WTC11 (cell line): Measurements from ENCODE around the gene RRN3. TPM values are rescaled to one million over a fixed set of nuclear protein-coding genes. Genes with fewer than 3 reads are reported as not detected.
"Not testable (repeated sequence)": the region's sequence is repeated elsewhere in the genome, so short reads cannot be mapped to it uniquely, and the experiment has no call there.

Source experiments
- ATAC-seq: fragments of 200-7000 bp; cut with Tn5 transposase; 2 replicates; pipeline ENCODE4 v1.10.0; 2021; ENCODE audit warnings: mild to moderate bottlenecking, moderate library complexity
- CTCF ChIA-PET: fragments of 300-600 bp; sonication (Branson Sonifier 250); formaldehyde crosslinking; loops from one replicate; lab custom pipeline; 2021; ENCODE audit warnings: antibody characterized with exemption; lab: Charles Lee
- POLR2A ChIA-PET: fragments of 350-600 bp; sonication (Branson Sonifier 250); formaldehyde crosslinking; loops from one replicate; lab custom pipeline; 2021; ENCODE audit warnings: antibody characterized with exemption; lab: Charles Lee
- DNase-seq: peaks from one replicate; pipeline ENCODE4 v3.0.0; 2021; ENCODE audit warnings: low spot score
- H3K27ac Mint-ChIP-seq: 2 replicates; pipeline ENCODE4 v1.8.0; 2021; ENCODE audit warnings: mixed read lengths
- H3K27me3 Mint-ChIP-seq: 2 replicates; pipeline ENCODE4 v1.8.0; 2021; ENCODE audit warnings: low read depth, mild to moderate bottlenecking, moderate library complexity, mixed read lengths
- H3K36me3 Mint-ChIP-seq: 2 replicates; pipeline ENCODE4 v1.8.0; 2021; ENCODE audit warnings: mixed read lengths
- H3K4me1 Mint-ChIP-seq: 2 replicates; pipeline ENCODE4 v1.8.0; 2022; ENCODE audit warnings: mixed read lengths
- H3K4me3 Mint-ChIP-seq: 2 replicates; pipeline ENCODE4 v1.8.0; 2021; ENCODE audit warnings: mild to moderate bottlenecking, moderate library complexity, mixed read lengths
- H3K9me3 Mint-ChIP-seq: 2 replicates; pipeline ENCODE4 v1.8.0; 2021; ENCODE audit warnings: mixed read lengths
- AR ChIP-seq: fragments of 250-450 bp; sonication (Bioruptor Pico); IDR thresholded peaks from 2 replicates; pipeline ENCODE4 v1.9.0; 2021; ENCODE audit warnings: mild to moderate bottlenecking
- ERG ChIP-seq: fragments of 250-450 bp; sonication (Bioruptor Pico); IDR thresholded peaks from 2 replicates; pipeline ENCODE4 v1.8.0; 2021; ENCODE audit warnings: mild to moderate bottlenecking
- ESRRA ChIP-seq: sonication (generic); formaldehyde crosslinking; IDR thresholded peaks from 2 replicates; pipeline ENCODE4 v1.8.1; 2022; ENCODE audit warnings: mild to moderate bottlenecking, missing genetic modification reagents, borderline replicate concordance
- HMGA2 ChIP-seq: fragments of 250-450 bp; sonication (Bioruptor Pico); IDR thresholded peaks from 2 replicates; pipeline ENCODE4 v1.4.0; 2021; ENCODE audit warnings: mild to moderate bottlenecking, moderate library complexity
- MYBL2 ChIP-seq: sonication (generic); formaldehyde crosslinking; IDR thresholded peaks from 2 replicates; pipeline ENCODE4 v1.8.1; 2023; ENCODE audit warnings: mild to moderate bottlenecking, moderate library complexity, missing genetic modification reagents
- NFYB ChIP-seq: sonication (generic); formaldehyde crosslinking; conservative IDR thresholded peaks from 2 replicates; pipeline ENCODE4 v1.8.0; 2022; ENCODE audit warnings: low read depth, missing genetic modification reagents
- NR1H2 ChIP-seq: sonication (generic); formaldehyde crosslinking; IDR thresholded peaks from 2 replicates; pipeline ENCODE4 v1.9.0; 2021; ENCODE audit warnings: mild to moderate bottlenecking, moderate library complexity, missing genetic modification reagents
- PREB ChIP-seq: sonication (generic); formaldehyde crosslinking; IDR thresholded peaks from 2 replicates; pipeline ENCODE4 v1.8.1; 2022; ENCODE audit warnings: mild to moderate bottlenecking, missing genetic modification reagents, moderate library complexity, borderline replicate concordance
- PRRX2 ChIP-seq: fragments of 250-450 bp; sonication (Bioruptor Pico); IDR thresholded peaks from 2 replicates; pipeline ENCODE4 v1.8.0; 2021; ENCODE audit warnings: mild to moderate bottlenecking
- ZNF121 ChIP-seq: sonication (generic); formaldehyde crosslinking; IDR thresholded peaks from 2 replicates; pipeline ENCODE4 v1.8.0; 2023; ENCODE audit warnings: missing genetic modification reagents
- ZNF396 ChIP-seq: fragments of 250-450 bp; sonication (Bioruptor Pico); IDR thresholded peaks from 2 replicates; pipeline ENCODE4 v1.8.0; 2021; ENCODE audit warnings: mild to moderate bottlenecking, moderate library complexity, borderline replicate concordance
- total RNA-seq: library from RNA; stranded (reverse); gene quantifications from 3 replicates; pipeline ENCODE4 v1.2.3, GENCODE V29; 2021
- TF ChIP-seq, protein P1 (sequence below): sonication (generic); formaldehyde crosslinking; IDR thresholded peaks from 2 replicates; pipeline ENCODE4 v1.8.1; 2023; ENCODE audit warnings: mild to moderate bottlenecking, moderate library complexity, missing genetic modification reagents

RRN3 gene
- total RNA-seq, 1 experiment from 2014 or later = 25.6 TPM

DNA sequence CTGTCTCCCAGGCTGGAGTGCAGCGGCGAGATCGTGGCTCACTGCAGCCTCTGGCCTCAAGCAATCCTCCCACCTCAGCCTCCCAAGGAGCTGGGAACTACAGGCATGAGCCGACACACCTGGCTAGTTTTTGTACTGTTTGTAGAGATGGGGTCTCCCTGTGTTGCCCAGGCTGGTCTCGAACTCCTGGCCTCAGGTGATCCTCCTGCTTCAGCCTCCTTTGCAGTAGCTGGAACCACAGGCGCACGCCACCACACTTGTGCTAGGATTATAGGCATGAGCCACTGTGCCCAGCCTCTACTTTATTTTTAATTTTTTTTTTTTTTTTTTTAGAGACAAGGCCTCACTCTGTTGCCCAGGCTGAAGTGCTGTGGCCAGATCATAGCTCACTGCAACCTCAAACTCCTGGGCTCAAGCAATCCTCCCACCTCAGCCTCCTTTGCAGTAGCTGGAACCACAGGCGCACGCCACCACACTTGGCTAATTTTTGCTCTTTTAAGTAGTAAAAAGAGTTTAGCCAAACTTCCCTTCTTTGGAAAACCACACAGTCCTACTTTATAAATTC lies 42.6 kb downstream of the RRN3 start:
- Mint-ChIP-seq H3K4me3 (no peak overlapping the region), H3K9me3 (no peaks in the 10 kb centered on the region), H3K27me3 (no peaks in the 10 kb centered on the region), H3K36me3 (peaks cover 10% of the 10 kb centered on the region), H3K27ac (no peak overlapping the region), H3K4me1 (peaks cover 12% of the 10 kb centered on the region; the same call in 1 of the 2 replicates)
- DNase-seq (no peak), ATAC-seq (no peak)
- ChIA-PET CTCF (interaction anchor here (0.6 kb wide), 1 partner anchor 1186 kb away, joined by 3 read pairs; no protein-coding TSS in a partner anchor), POLR2A (no interaction called here)
- TF ChIP-seq PREB (no peak), ZNF121 (peak; percentile 25; the same call in 1 of the 2 replicates)

GRCh38 chr16:15050440-15050839 lies 43.6 kb downstream of the RRN3 start:
- CTCF ChIA-PET, ATAC-seq, H3K9me3 Mint-ChIP-seq, H3K4me3 Mint-ChIP-seq, H3K27me3 Mint-ChIP-seq, DNase-seq, POLR2A ChIA-PET, H3K27ac Mint-ChIP-seq: not testable (repeated sequence)
- peaks cover 12% of the 10 kb centered on the region; the same call in 1 of the 2 replicates for H3K4me1 Mint-ChIP-seq
- H3K36me3 Mint-ChIP-seq = peaks cover 17% of the 10 kb centered on the region

- Mint-ChIP-seq H3K27me3 (no peaks in the 10 kb centered on the region), H3K4me3 (no peak overlapping the region)
- no peak for ATAC-seq
- POLR2A ChIA-PET = no interaction called here
- TF ChIP-seq ESRRA (CRISPR knock-in tag) (no peak), ZNF396 (CRISPR knock-in tag) (no peak), AR (CRISPR knock-in tag) (no peak), MYBL2 (CRISPR knock-in tag) (no peak), NR1H2 (CRISPR knock-in tag) (no peak), PRRX2 (CRISPR knock-in tag) (no peak), ERG (no peak), NFYB (CRISPR knock-in tag) (no peak), HMGA2 (no peak)
- TF ChIP-seq, all 79 proteins: peak for 0
- DNase-seq = no peak
- CTCF ChIA-PET = no interaction called here
- no peak overlapping the region for H3K27ac Mint-ChIP-seq
- H3K9me3 Mint-ChIP-seq = no peaks in the 10 kb centered on the region
- H3K36me3 Mint-ChIP-seq = peaks cover 17% of the 10 kb centered on the region
- peaks cover 8% of the 10 kb centered on the region; the same call in 1 of the 2 replicates for H3K4me1 Mint-ChIP-seq
These were observed 44.4 kb downstream of the RRN3 start for GRCh38 chr16:15049581-15050180.

DNA sequence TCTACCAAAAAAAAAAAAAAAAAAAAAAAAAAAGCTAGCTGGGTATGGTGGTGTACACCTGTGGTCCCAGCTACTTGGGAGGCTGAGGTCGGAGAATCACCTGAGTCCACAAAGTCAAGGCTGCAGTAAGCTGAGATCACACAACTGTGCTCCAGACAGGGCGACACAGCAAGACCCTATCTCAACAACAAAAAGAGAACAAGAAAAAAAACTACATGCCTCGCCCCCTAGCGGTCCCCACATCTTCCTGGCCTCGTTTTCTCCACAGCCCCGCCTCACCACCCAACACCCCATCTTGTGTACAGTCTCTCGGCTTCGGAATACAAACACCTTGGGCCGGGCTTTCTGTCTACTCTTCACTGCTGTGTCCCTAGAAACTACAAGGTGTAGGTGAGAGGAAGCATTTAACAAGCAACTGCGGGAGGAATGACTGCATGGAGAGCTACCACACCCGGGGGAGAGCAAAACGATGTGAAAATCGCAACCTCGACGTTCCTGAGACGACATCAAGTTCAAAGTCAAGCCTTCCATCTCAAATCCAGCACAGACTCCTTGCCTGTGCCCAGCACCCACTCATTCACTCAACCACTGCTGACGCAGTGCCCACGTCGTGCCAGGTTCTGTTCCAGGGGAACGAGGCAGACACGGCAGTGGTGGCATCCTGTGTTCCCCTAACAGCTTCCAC lies 47.2 kb downstream of the RRN3 start:
- 0 out of 2 replicates have a peak overlapping the region, but pooled peaks have one; percentile 22 for H3K27ac Mint-ChIP-seq
- H3K4me1 Mint-ChIP-seq = no peaks in the 10 kb centered on the region
- no peaks in the 10 kb centered on the region for H3K27me3 Mint-ChIP-seq
- CTCF ChIA-PET = interaction anchor here (3.2 kb wide), 1 partner anchor 9 kb away, joined by 10 read pairs; the partner anchor contains the start of gene NTAN1
- ATAC-seq (no peak), DNase-seq (no peak)
- H3K4me3 Mint-ChIP-seq = no peak overlapping the region
- H3K9me3 Mint-ChIP-seq = no peaks in the 10 kb centered on the region
- TF ChIP-seq, protein P1, sequence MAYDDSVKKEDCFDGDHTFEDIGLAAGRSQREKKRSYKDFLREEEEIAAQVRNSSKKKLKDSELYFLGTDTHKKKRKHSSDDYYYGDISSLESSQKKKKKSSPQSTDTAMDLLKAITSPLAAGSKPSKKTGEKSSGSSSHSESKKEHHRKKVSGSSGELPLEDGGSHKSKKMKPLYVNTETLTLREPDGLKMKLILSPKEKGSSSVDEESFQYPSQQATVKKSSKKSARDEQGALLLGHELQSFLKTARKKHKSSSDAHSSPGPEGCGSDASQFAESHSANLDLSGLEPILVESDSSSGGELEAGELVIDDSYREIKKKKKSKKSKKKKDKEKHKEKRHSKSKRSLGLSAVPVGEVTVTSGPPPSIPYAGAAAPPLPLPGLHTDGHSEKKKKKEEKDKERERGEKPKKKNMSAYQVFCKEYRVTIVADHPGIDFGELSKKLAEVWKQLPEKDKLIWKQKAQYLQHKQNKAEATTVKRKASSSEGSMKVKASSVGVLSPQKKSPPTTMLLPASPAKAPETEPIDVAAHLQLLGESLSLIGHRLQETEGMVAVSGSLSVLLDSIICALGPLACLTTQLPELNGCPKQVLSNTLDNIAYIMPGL (CRISPR knock-in tag) = no peak
- peak; percentile 96 for TF ChIP-seq ZNF121
- H3K36me3 Mint-ChIP-seq = peaks cover 28% of the 10 kb centered on the region
- POLR2A ChIA-PET = no interaction called here

DNA sequence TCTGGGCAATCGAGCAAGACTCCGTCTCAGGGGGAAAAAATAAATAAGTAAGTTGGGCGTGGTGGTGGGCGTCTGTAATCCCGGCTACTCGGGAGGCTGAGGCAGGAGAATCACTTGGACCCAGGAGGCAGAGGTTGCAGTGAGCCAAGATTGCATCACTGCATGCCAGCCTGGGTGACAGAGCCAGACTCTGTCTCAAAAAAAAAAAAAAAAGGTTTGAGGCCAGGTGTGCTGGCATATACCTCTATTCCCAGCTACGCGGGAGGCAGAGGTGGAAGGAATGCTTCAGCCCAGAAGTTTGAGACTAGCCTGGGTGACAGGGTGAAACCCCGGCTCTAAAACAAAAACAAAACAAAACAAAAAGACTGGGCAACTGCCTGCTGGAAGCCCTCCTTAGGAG lies 48.8 kb downstream of the RRN3 start:
- CTCF ChIA-PET = interaction anchor here (3.2 kb wide), 1 partner anchor 11 kb away, joined by 10 read pairs; the partner anchor contains the start of gene NTAN1
- H3K36me3 Mint-ChIP-seq = peaks cover 32% of the 10 kb centered on the region
- DNase-seq, H3K4me1 Mint-ChIP-seq, ATAC-seq, H3K27me3 Mint-ChIP-seq, H3K4me3 Mint-ChIP-seq, POLR2A ChIA-PET, H3K9me3 Mint-ChIP-seq, H3K27ac Mint-ChIP-seq: not testable (repeated sequence)
